ENCODE data around the gene FOXP3. TPM values are rescaled to one million over a fixed set of nuclear protein-coding genes. Genes with fewer than 3 reads are reported as not detected.

Gene FOXP3
- total and polyA plus RNA-seq, 8 donors = 0.29 to 1.0 (median 0.50) TPM

DNA sequence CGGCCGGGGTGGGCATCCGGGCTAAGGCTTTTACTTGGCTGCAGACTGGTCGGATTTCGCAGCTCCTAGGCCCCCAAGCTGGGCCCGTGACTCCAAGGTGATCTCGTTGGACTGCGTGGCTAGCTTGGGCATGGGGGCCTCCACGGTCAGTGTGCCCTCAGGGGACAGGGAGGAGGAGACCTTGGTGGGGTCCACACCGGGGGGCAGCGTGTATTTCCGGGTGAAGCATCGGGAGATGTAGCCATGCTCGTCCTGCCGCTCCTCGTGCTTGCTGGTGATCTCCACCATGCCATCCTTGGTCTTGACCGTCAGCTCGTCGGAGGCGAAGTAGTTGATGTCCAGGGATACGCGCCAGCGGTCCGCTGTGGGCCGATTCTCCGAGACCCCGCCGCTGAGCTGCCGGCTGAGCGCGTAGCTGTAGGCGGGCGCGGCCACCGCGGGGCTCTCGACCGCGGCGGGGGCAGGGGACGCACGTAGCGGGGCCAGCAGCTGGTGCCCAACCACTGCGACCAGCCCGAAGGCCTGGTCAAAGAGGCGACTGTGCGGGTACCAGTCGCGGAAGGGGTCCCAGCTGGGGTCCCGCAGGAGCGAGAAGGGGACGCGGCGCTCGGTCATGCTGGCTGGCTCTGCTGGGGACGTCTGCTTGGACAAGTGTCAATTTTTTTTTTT is 30.5 kb downstream of the FOXP3 start:
- ATAC-seq = no peak
- no peak for DNase-seq
- intact Hi-C loops (cut with DNase I) = no loop called here

DNA sequence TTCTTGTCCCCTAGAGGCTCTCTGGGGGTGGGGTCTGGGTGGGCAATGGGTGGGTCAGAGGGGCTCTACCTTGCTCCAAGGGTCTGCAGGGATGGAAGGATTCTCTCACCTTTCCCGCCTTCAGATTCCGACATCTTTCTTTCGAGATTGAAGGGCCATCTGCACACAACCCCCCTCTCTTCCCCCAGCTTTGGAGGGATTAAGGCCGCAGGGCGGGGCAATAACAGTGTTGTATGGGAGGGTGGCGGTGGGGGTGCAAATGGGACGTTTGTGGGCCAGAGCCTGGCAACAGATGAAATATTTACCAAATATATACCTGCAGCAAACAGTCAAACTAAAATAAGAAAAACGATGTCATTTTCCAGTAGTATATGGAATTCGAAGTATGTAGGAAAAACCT is 31.3 kb downstream of the FOXP3 start, which contains the start of gene CACNA1F:
TSS of gene CACNA1F (minus strand) at position 165 of the 400 bp plus-strand sequence. CDS start at position 134, 31 bp downstream.
- Histone ChIP-seq H3K4me3 (no peak within 1 kb of the TSS), H3K9me3 (no peaks in the 10 kb centered on the region), H3K27me3 (no peaks in the 10 kb centered on the region), H3K4me1 (peaks cover 0 to 17% of the 10 kb centered on the region in 2 donors), H3K27ac (no peak within 1 kb of the TSS), H3K36me3 (no peaks in the 10 kb centered on the region)
- DNase-seq = no peak
- TF ChIP-seq, protein P1, sequence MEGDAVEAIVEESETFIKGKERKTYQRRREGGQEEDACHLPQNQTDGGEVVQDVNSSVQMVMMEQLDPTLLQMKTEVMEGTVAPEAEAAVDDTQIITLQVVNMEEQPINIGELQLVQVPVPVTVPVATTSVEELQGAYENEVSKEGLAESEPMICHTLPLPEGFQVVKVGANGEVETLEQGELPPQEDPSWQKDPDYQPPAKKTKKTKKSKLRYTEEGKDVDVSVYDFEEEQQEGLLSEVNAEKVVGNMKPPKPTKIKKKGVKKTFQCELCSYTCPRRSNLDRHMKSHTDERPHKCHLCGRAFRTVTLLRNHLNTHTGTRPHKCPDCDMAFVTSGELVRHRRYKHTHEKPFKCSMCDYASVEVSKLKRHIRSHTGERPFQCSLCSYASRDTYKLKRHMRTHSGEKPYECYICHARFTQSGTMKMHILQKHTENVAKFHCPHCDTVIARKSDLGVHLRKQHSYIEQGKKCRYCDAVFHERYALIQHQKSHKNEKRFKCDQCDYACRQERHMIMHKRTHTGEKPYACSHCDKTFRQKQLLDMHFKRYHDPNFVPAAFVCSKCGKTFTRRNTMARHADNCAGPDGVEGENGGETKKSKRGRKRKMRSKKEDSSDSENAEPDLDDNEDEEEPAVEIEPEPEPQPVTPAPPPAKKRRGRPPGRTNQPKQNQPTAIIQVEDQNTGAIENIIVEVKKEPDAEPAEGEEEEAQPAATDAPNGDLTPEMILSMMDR (IDR thresholded peaks at IDR 0.05) = no peak
- intact Hi-C loops (cut with DNase I) = no loop called here
- ATAC-seq = no peak

More for the DNA sequence above, 30.5 kb downstream of the FOXP3 start:
- peaks cover 0 to 17% of the 10 kb centered on the region in 2 donors for H3K4me1 ChIP-seq
- no peaks in the 10 kb centered on the region for H3K9me3 ChIP-seq
- H3K4me3 ChIP-seq = no peak overlapping the region
- H3K36me3 ChIP-seq = no peaks in the 10 kb centered on the region
- H3K27me3 ChIP-seq = no peaks in the 10 kb centered on the region
- H3K27ac ChIP-seq = no peak overlapping the region
- TF ChIP-seq, protein P1 (IDR thresholded peaks at IDR 0.05) = no peak

DNA sequence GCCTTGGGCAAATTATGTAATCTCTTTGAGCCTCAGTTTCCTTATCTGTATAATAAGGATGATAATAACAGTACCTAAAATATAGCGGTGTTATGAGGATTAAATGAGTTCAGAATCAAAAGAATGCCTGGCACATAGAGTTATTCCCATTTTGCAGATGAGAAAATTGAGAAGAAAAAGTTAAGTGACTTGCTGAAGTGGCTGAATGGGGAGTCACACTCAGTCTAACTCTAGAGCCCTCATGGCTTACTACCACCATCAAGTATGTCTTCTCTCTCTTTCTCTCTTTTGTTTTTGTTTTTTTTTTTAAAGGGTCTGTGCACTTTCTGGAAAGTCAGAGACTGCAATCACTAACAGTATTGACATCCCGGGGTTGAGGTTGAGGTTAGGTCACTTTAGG is 32.0 kb downstream of the FOXP3 start:
- Histone ChIP-seq H3K4me3 (no peak overlapping the region), H3K27me3 (no peaks in the 10 kb centered on the region), H3K27ac (no peak overlapping the region), H3K9me3 (no peaks in the 10 kb centered on the region), H3K4me1 (peaks cover 0 to 17% of the 10 kb centered on the region in 2 donors), H3K36me3 (no peaks in the 10 kb centered on the region)
- intact Hi-C loops (cut with DNase I) = no loop called here
- TF ChIP-seq, protein P1 (IDR thresholded peaks at IDR 0.05) = no peak
- ATAC-seq (no peak), DNase-seq (no peak)

DNA sequence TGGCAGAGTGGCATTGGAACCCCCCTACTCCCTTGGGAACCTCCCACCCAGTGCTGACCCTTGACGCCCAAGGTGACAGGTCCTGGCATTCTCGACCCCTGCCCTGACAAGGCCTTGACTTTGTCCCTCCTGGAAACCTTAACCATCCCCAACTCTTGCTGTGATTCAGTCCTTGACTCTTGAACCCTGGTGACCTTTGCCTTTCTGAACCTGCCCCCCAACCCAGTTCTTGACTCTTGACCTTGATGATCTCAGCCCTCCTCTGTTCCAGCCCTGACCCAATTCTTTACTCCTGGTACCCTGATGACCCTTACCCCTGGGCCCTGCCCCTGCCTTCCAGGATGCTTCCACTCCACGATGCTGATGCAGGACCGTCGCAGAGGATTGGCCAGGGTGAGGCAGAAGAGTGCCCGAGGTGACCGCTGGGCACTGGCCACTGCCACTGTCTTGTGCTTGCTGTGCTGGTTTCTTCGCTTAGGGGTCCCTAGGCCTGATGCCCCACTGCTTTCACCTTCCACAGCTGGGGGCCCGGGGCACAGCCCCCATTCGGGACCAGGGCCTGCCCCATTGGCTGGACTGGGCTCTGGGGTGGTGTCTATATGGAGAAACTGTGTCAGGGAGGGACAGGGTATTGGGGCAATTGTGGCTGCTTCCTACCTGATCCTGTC is 33.0 kb downstream of the FOXP3 start:
- intact Hi-C loops (cut with DNase I) = no loop called here
- Histone ChIP-seq H3K4me1 (peaks cover 0 to 7% of the 10 kb centered on the region in 2 donors), H3K4me3 (no peak overlapping the region), H3K36me3 (no peaks in the 10 kb centered on the region), H3K27ac (no peak overlapping the region), H3K9me3 (no peaks in the 10 kb centered on the region), H3K27me3 (no peaks in the 10 kb centered on the region)
- TF ChIP-seq, protein P1 (IDR thresholded peaks at IDR 0.05) = no peak
- DNase-seq (no peak), ATAC-seq (no peak)

DNA sequence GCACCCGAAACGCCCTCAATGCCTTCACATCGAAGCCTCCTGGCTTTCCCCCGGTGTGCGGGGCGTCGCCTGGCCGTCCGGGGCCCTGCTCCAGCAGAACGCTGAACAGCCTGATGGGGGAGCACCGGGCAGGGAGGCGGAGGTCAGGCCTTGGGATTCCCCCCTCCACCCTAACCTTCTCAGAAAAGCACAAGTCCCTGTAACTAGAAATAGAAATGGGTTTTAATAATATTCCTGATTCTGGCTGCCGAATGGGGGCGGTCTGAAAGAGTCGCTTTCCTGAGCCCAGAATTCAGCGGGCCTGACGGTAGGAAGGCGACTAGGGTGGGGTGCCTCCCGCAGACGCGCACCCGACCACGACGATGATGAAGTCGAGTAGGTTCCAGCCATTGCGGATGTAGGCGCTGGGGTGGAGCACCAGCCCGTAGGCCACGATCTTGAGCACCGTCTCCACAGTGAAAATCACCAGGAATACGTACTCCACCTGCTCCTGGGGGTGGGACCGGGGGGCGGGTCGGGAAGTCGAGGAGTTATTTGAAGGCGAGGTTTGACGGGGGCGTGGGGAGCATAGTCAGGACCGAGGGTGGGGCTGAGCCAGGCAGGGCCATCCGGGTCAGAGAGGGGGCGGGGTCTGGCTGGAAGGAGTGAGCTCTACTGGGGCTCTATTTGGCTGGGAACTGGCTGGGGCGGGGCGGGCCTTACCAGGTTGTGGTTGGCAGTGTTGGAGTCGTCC is 33.8 kb downstream of the FOXP3 start:
- intact Hi-C loops (cut with DNase I) = no loop called here
- Histone ChIP-seq H3K4me1 (no peaks in the 10 kb centered on the region), H3K36me3 (no peaks in the 10 kb centered on the region), H3K27ac (peak overlapping the region; percentile 36 to 72), H3K9me3 (no peaks in the 10 kb centered on the region), H3K27me3 (no peaks in the 10 kb centered on the region), H3K4me3 (peak overlapping the region; percentile 9 to 39)
- DNase-seq = peak in 3 of 4 donors; percentile 45 to 93 (median 87)
- peak; percentile 84 for ATAC-seq
- TF ChIP-seq, protein P1 (IDR thresholded peaks at IDR 0.05) = no peak

Measured in left lung (tissue), 10 donors.